ENCODE data around the gene PREP. TPM values are rescaled to one million over a fixed set of nuclear protein-coding genes. Genes with fewer than 3 reads are reported as not detected.

PREP gene
- total RNA-seq, 1 donor, result 19.0 TPM

GRCh38 chr6:105322499-105323225 lies 80.2 kb downstream of the PREP start:
- H3K4me3 ChIP-seq (ENCODE audit: low read depth, low read length), result no peak overlapping the region
- TF ChIP-seq CTCF (IDR thresholded peaks at IDR 0.05; ENCODE audit: insufficient read depth, low read depth, low read length), result no peak
- peak; percentile 48 for DNase-seq (ENCODE audit: low read depth)

GRCh38 chr6:105321728-105322127 lies 81.2 kb downstream of the PREP start:
- DNase-seq (ENCODE audit: low read depth), result no peak
- TF ChIP-seq CTCF (IDR thresholded peaks at IDR 0.05; ENCODE audit: insufficient read depth, low read depth, low read length), result no peak
- no peak overlapping the region for H3K4me3 ChIP-seq (ENCODE audit: low read depth, low read length)

- DNase-seq (ENCODE audit: low read depth), result no peak
- TF ChIP-seq CTCF (IDR thresholded peaks at IDR 0.05; ENCODE audit: insufficient read depth, low read depth, low read length), result no peak
- H3K4me3 ChIP-seq (ENCODE audit: low read depth, low read length), result no peak overlapping the region
Measured at GRCh38 chr6:105321207-105321606, 81.7 kb downstream of the PREP start.

- no peak for TF ChIP-seq CTCF (IDR thresholded peaks at IDR 0.05; ENCODE audit: insufficient read depth, low read depth, low read length)
Measured at GRCh38 chr6:105320765-105321164, 82.1 kb downstream of the PREP start.

GRCh38 chr6:105320271-105320670 lies 82.6 kb downstream of the PREP start:
- no peak for TF ChIP-seq CTCF (IDR thresholded peaks at IDR 0.05; ENCODE audit: insufficient read depth, low read depth, low read length)
- no peak overlapping the region for H3K4me3 ChIP-seq (ENCODE audit: low read depth, low read length)

More at GRCh38 chr6:105320765-105321164, 82.1 kb downstream of the PREP start:
- no peak for DNase-seq (ENCODE audit: low read depth)
- H3K4me3 ChIP-seq (ENCODE audit: low read depth, low read length), result no peak overlapping the region

GRCh38 chr6:105319331-105319730 lies 83.6 kb downstream of the PREP start:
- no peak for DNase-seq (ENCODE audit: low read depth)
- H3K4me3 ChIP-seq (ENCODE audit: low read depth, low read length), result no peak overlapping the region
- no peak for TF ChIP-seq CTCF (IDR thresholded peaks at IDR 0.05; ENCODE audit: insufficient read depth, low read depth, low read length)

More at GRCh38 chr6:105320271-105320670, 82.6 kb downstream of the PREP start:
- DNase-seq (ENCODE audit: low read depth), result no peak

GRCh38 chr6:105318660-105319059 lies 84.2 kb downstream of the PREP start:
- TF ChIP-seq CTCF (IDR thresholded peaks at IDR 0.05; ENCODE audit: insufficient read depth, low read depth, low read length), result no peak
- H3K4me3 ChIP-seq (ENCODE audit: low read depth, low read length), result no peak overlapping the region
- no peak for DNase-seq (ENCODE audit: low read depth)

All from fibroblast of villous mesenchyme (primary cell).